GM18507 (cell line): ENCODE results near the gene CAV1.
"Not testable (repeated sequence)": the region's sequence is repeated elsewhere in the genome, so short reads cannot be mapped to it uniquely, and the experiment has no call there.

Experiments
- DNase-seq: peaks from one replicate; pipeline ENCODE4 v3.0.0; 2011; ENCODE audit warnings: low read depth; ENCODE audit not compliant: insufficient read length; ENCODE audit errors: extremely low spot score
- FAIRE-seq: peaks from 2 replicates; lab custom pipeline; 2011; peaks lifted over from hg19 to GRCh38; lab: Jason Lieb, UNC

Gene CAV1, protein sequence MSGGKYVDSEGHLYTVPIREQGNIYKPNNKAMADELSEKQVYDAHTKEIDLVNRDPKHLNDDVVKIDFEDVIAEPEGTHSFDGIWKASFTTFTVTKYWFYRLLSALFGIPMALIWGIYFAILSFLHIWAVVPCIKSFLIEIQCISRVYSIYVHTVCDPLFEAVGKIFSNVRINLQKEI

DNA sequence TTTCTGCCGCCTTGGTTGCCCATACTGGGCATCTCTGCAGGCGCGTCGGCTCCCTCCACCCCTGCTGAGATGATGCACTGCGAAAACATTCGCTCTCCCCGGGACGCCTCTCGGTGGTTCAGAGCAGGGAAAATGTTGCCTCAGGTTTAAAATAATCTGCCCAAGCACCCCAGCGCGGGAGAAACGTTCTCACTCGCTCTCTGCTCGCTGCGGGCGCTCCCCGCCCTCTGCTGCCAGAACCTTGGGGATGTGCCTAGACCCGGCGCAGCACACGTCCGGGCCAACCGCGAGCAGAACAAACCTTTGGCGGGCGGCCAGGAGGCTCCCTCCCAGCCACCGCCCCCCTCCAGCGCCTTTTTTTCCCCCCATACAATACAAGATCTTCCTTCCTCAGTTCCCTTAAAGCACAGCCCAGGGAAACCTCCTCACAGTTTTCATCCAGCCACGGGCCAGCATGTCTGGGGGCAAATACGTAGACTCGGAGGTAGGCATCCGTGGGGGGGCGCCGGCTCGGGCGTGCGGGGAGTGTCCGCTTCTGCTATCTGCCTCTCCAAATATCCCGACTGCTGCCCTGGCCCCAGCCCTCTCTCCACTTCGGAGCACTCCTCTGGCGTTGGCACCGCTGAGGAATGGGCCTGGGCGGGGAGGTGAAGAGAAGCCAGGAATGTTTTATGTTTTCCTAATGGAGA lies at the start of gene CAV1:
Gene CAV1 (plus strand): TSS at position 428 of the 689 bp plus-strand sequence. CDS start 27 bp downstream, at position 455.
- DNase-seq (no peak), FAIRE-seq (no peak)

DNA sequence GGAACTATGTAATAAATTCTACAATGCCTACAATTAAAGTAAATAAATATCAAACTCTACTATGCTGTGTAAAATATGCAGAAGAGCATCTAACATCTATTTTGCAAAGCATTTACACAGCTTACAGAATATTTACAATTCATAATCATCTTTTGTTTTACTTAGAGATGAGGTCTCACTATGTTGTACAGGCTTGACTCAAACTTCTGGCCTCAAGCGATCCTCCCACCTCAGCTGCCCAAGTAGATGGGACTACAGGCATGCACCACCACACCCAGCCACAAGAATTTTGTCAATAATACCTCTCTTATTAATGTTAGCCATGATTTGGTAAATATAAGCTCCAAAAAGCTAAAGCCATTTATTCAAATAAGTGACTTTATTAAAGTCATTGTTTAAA lies 47.2 kb upstream of the CAV1 start:
- no peak for DNase-seq
- no peak for FAIRE-seq

DNA sequence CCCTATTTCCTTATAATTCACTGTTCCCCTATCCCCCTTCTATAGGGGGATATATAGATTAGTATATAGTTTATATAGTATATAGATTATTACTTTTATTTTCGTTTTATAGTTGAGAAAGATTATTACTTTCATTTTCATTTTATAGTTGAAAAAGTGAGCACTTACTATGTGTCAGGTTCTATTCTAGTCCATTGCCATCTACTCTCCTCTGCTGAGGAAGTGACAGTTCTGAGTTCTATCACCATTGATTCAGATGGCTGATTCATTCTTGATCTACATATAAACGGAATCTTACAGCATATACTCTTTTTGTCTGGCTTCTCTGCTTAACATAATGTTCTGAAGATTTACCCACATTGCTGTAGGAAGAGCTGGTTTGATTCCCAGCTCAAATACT lies 46.0 kb upstream of the CAV1 start:
- DNase-seq (no peak), FAIRE-seq (no peak)

DNA sequence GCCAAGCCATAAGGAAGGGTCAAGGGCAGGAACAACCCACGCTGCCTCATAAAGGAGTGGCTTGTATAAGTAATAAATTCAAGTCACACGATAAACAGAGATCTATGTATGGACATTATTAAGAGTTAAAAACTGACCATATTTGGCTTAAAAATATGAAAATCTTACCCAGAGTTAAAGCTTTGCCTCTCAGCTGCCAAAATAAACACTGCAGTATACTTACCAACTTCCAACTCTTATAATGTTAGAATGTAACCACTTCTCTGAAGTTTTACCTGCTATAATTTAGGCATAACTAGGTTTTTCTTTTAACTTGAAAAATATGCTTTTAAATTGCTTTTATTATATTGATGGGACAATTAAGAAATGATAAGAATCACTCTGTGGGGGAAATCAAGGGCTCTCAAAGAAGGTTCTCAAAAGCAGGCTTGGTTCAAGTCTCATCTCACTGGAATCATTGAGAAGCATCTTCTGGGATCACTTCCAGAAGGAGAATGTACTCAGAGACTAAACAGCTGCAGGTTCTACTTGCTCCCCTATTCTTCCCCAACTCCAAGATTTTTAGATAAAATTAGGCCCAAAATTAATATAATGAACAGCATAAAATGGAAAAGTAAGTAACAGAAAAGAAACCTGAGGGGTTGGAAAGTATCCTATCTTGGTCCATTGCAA lies 41.4 kb upstream of the CAV1 start:
- FAIRE-seq = no peak
- DNase-seq = no peak

DNA sequence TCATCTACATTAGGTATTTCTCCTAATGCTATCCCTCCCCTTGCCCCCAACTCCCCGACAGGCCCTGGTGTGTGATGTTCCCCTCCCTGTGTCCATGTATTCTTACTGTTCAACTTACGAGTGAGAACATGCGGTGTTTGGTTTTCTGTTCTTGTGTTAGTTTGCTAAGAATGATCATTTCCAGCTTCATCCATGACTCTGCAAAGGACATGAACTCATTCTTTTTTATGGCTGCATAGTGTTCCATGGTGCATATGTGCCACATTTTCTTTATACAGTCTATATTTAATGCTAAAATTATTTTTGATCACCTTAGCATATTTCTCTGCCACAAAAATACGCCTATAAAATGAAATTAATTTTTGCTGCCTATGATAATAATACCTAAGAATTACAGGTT lies 40.4 kb upstream of the CAV1 start:
- FAIRE-seq, DNase-seq: not testable (repeated sequence)

DNA sequence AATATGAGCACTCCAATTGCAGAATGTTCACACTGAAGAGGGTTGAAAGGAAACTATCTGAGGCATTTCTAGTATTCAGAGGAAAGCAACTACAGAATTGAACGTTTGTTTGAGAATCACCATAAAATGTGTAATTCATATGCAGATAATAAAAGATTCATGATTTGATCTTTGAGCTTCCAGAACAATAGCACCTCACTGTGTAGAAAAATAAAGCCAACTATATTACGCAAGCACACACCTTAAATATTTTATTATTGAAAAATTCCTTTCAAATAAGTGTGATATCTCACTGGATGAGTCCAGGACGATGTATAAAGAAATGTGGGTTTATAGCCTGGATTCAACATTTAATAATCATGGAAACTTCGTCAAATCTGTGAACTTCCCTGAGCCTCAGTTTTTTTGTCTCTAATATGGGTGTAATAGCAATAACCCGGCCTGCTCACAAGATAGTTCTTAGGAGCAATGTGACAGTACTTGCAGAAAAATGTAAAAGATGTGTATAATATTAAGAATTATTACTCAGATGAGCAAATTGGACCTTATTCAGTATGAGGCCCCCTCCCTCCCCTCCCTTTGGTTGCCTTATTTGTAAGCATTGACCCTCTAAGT lies 36.8 kb upstream of the CAV1 start:
- no peak for FAIRE-seq

DNA sequence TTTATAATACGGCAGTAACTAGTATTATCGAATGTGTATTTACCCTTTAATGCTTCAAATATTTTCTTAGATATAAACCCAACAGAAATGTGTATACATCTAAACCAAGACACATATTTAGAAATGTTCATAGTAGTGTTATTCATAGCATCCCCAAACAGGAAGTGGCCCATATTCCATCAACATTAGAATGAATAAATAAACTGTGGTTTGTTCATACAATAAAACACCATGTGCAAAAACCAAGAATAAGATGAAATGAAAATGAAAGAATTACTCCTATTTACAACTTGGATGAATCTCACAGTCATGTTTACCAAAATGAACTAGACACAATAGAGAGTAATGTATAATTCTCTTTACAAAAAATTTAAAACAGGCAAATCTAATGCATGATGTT lies 34.5 kb upstream of the CAV1 start:
- FAIRE-seq = no peak

More for the DNA sequence above, 36.8 kb upstream of the CAV1 start:
- DNase-seq = no peak

DNA sequence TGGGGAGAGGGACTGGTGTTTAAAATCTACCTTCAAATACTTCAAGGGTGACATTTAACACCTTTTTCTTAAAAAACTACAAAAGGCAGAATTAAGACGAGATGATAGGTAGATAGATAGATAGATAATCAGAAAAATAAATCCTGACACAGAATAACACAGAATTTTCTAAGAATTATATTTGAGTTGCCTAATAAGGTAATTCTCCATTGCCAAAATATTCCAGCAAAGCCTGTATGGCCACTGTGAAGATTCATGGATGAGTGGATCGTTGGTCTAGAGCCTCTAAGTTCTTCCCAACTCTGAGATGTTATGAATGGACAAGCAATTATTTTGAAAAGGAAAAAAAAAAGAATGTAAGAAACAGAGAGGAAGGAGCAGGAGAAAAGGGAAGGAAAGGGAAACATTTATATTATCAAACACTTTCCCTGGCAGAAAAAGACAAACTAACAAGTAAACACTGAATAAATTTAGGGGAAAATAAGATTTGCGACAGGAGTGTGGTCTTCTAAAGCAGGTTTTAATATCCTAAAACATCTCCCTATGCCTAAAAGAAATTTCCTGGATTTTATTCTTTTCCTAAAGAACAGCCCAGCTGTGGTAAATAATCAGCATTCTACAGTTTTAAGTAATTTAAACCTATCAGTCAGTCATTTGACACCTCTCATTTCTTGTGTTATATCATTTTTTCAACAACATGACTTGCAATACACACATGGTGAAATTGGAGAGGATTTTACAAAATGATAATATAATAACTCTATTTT lies 32.8 kb upstream of the CAV1 start:
- FAIRE-seq = no peak
- DNase-seq = no peak

More for the DNA sequence above, 34.5 kb upstream of the CAV1 start:
- no peak for DNase-seq

DNA sequence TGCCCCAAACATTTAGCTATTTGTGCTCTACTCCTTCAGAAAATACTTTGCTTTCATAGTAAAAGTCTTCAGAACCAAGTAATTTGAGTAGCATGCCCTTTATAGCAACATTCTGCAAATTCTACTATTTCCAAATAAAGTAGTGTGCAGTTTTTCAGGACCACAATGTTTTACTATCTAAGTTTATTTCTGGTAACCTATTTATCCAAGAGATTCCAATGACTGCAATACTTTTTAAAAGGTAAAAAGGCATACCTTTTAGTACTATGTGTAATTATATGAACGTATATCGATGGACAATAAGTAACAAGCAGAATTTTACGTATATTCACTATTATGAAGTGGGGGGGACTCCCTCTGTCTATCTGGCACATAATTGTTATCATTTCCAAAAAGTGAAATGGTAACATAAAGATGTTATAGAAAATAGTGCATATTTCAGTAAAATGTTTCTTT lies 32.2 kb upstream of the CAV1 start:
- FAIRE-seq (no peak), DNase-seq (no peak)

DNA sequence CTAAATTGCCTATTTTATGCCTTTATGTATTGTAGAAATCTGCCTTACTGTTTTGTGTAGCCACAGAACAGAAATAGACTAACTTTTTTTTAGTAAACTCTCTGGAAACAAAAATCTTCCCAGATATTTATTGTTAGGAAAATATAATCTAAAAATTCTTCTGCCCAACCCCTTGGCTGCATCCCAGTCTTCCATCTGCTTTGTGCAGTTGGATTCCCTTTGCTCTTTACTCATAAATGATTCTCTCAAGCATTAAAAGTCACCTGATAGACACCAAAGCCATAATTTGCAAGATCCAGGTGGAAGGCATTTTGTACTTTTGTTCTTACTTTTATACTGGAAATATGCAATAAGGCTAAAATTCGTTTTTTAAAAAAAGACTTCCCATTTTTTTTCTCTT lies 31.4 kb upstream of the CAV1 start:
- DNase-seq (no peak), FAIRE-seq (no peak)

DNA sequence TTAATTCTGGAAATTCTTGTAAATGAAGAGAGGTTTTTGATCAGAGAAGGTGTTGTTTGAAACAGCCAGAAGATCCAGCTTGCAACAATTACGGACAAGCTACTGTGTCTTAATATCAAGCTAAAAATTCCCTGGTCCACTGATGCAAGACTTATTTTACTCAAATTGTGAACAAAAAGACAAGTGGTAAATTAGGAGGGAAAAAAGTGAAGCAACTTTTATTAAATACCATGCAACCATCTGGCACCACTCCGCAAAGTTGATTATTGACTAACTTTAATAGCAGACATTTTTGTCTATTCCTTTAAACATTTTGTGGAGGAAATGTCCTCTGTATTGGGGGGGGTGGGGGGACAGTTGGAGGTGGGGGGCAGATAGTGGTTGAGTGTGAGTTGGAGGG lies 30.4 kb upstream of the CAV1 start:
- FAIRE-seq (no peak), DNase-seq (no peak)

DNA sequence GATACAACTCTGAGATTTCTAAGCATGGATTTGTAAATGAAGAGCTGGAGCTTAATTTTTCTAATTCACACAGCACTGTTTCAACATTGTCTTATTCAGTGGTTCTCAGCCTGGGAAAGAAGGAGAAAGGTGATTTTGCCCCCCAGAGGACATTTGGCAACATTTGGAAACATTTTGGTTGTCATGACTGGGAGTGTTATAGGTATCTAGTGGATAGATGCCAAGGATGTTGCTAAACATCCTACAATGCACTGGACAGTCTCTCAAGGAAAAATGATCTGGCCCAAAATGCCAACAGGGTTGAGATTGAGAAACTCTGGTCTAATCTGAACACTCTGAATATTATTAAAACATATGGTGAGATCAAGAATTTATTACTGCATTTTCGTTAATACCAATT lies 29.1 kb upstream of the CAV1 start:
- DNase-seq (no peak), FAIRE-seq (no peak)

DNA sequence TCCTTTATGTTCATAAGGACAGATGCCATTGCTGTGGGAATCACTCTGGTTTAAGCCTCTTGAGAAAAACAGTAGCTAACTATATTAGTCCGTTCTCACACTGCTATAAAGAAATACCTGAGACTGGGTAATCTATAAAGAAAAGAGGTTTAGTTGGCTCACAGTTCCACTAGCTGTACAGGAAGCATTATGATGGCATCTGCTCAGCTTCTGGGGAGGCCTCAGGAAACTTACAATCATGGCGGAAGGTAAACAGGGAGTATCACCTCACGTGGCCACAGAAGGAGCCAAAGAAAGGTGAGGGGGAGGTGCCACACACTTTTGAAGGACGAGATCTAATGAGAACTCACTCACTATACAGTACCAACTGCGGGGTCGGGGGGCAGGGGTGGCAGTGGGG lies 28.2 kb upstream of the CAV1 start:
- FAIRE-seq = no peak

DNA sequence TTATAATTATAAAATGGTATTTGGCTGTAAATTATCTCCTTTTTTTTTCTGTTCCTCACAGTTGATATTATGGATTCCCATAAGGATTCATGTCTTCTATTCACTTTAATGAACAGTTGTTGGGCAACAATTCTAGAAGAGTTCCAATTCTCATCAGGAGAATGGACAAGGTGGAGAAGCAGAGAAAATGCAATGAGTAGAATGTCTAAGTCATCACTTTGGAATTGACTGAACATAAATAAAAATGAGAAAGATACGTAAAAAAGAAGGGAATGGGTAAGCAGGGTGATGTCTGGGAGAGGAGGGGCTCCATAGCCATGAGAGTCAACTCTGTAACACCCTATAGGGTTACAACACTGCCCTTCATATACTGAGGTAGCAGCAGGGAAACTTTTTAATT lies 27.1 kb upstream of the CAV1 start:
- FAIRE-seq = no peak
- DNase-seq = no peak

More for the DNA sequence above, 28.2 kb upstream of the CAV1 start:
- DNase-seq = no peak

DNA sequence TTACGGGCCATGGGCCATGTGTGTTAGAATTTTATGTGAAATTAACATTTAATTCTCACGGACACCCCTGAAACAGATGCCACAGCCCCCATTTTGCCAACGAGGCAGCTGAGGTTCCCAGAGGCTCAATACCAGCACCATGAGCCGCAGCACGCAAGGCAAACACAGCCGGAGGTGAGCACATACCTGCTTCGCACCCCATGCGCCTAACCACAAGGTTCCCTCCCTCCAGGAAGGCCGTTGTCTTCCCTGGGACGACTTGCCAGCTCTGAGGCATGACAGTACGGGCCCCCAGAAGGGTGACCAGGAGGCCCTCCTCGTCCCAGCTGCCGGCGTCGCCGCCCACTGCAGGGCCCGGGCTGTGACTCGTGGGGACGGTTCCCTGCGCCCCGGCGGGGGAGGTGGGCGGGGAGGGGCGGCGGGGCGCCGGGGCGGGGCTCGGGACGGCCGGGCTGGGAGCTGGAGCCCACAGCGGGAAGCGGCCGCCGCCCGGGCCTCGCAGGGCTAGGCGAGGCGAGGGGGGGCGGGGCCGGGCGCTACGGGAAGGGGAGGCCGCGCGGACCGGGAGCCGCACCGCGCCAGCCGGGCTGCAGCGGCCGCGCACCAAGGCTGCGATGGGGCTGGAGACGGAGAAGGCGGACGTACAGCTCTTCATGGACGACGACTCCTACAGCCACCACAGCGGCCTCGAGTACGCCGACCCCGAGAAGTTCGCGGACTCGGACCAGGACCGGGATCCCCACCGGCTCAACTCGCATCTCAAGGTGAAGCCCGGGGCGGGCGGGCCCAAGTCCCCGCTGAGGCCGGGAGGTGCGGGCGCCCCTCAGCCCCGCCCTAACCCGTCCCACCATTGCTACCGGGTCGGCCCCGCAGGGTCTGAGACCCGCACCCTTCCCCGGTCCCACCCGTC lies 25.4 kb upstream of the CAV1 start, which contains the start of gene CAV2:
Gene CAV2 (plus strand): TSS at position 571 of the 910 bp plus-strand sequence. CDS start 44 bp downstream, at position 615.
- DNase-seq (no peak), FAIRE-seq (no peak)

DNA sequence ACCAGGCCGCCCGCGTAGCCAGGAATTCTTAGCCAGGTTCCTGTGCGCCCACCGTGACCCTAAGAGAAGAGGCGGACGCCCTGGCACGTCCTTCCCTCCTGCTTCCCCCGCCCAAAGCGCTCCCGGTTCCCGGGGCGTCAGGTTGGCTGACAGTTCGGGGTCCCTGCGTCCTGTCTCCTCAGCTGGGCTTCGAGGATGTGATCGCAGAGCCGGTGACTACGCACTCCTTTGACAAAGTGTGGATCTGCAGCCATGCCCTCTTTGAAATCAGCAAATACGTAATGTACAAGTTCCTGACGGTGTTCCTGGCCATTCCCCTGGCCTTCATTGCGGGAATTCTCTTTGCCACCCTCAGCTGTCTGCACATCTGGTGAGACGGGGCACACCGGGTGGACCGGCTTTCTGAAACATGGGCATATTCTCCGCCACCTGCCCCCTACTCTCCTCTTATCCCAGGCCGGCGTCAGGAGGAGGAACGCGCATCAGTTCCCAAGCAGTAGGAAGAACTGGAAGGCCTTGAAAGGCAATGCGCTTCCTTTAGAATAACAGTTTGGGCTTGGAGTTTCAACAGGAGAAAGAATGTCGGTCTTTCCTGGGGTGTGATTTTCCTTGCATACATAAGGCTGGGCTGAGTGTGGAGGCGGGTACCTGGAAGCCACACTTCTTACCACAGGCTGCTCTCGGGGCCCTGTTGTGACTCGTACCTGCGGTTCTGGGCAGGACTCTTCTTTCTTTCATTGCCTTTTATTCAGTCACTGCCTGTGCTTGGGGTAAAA lies 24.6 kb upstream of the CAV1 start:
- FAIRE-seq (no peak), DNase-seq (no peak)

DNA sequence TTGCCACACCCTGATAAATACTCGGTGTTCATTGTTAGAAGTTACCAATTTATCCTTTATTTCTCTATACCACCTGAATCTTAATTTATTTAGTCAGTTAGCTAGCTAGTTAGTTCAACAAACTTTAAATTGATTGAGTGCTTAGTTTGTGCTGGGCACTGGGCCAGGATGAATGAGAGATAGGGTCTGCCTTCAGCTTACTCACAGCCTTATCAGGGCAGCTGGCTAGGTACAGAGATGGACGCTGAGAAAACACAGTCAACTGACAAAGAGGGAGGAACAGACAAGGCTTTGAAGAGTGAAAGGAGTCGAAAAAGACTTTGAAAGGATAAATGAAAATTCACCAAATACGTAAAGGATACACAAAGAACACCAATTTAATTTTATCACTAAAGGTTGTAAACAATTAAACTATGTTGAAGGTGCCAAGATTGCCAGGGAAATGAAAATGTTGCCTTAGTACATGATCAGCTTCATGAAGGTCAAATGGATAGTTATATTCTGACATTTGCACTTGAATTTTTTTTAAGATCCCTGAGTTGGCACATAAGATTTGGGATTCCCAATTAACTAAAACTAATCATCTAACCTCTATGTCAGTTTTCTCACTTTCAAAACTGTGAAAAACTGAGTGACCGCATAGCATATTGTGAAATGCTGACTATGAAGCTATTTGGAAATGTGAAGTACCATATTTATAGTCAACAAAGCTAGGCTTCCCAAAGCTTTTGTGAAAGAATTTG lies 23.2 kb upstream of the CAV1 start:
- DNase-seq = no peak
- FAIRE-seq = no peak
